AG09309 (cell line): ENCODE measurements around the gene EPHB6.

ENCODE experiments used
- DNase-seq: peaks from one replicate; pipeline ENCODE4 v3.0.0-alpha.2; 2010; ENCODE audit warnings: low read depth
- H3K4me3 ChIP-seq: 2 replicates; pipeline ENCODE4 v1.5.1; 2011; ENCODE audit warnings: mild to moderate bottlenecking, low read depth, low read length, moderate library complexity; ENCODE audit not compliant: control insufficient read depth
- CTCF ChIP-seq: IDR thresholded peaks from 2 replicates; pipeline ENCODE4 v1.5.1; 2011; ENCODE audit warnings: mild to moderate bottlenecking, low read depth, low read length, inconsistent platforms; ENCODE audit not compliant: insufficient read depth, control insufficient read depth; ENCODE audit errors: missing control alignments

The EPHB6 gene, protein sequence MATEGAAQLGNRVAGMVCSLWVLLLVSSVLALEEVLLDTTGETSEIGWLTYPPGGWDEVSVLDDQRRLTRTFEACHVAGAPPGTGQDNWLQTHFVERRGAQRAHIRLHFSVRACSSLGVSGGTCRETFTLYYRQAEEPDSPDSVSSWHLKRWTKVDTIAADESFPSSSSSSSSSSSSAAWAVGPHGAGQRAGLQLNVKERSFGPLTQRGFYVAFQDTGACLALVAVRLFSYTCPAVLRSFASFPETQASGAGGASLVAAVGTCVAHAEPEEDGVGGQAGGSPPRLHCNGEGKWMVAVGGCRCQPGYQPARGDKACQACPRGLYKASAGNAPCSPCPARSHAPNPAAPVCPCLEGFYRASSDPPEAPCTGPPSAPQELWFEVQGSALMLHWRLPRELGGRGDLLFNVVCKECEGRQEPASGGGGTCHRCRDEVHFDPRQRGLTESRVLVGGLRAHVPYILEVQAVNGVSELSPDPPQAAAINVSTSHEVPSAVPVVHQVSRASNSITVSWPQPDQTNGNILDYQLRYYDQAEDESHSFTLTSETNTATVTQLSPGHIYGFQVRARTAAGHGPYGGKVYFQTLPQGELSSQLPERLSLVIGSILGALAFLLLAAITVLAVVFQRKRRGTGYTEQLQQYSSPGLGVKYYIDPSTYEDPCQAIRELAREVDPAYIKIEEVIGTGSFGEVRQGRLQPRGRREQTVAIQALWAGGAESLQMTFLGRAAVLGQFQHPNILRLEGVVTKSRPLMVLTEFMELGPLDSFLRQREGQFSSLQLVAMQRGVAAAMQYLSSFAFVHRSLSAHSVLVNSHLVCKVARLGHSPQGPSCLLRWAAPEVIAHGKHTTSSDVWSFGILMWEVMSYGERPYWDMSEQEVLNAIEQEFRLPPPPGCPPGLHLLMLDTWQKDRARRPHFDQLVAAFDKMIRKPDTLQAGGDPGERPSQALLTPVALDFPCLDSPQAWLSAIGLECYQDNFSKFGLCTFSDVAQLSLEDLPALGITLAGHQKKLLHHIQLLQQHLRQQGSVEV

GRCh38 chr7:142854372-142855113, at the start of gene EPHB6:
Gene EPHB6 (plus strand): TSS chr7:142855076. CDS start chr7:142863228, 8,152 bp downstream.
- no peak for TF ChIP-seq CTCF
- peak within 1 kb of the TSS; percentile 68 for H3K4me3 ChIP-seq
- no peak for DNase-seq

DNA sequence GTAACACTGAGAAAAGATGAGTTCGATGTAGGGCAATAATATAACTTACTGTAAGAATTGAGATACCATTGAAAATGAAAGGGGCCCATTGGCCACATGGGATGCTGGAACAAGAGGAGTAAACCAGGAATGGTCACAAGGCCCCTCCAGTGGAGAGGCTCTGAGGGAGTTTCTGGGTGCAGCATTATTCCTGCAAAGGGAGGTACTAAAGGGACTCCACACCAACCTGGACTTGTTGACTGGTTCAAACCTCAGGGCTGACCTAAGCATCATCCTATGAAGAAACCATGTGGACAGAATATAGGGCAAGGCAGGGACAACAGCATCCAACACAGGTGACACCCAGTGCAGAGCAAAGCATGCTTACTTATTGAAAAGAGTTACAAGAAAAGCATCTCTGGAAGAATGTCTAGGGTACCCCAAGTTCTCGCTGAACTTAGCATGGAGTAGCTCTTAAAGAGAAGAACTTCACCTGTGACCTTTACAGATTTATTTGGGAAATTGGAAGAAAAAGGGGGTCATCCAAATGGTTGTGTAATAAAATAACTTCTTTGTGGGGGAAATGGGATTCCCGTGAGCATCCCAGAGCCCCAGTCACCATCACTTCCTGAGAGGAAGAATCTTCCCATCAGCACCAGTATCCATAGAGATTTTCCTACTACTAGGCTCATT, 49.4 kb upstream of the EPHB6 start:
- TF ChIP-seq CTCF: no peak
- no peak for DNase-seq
- no peak overlapping the region for H3K4me3 ChIP-seq

- H3K4me3 ChIP-seq: no peak overlapping the region
- no peak for TF ChIP-seq CTCF
- DNase-seq: no peak
Observed at GRCh38 chr7:142806022-142806356, 48.9 kb upstream of the EPHB6 start.

DNA sequence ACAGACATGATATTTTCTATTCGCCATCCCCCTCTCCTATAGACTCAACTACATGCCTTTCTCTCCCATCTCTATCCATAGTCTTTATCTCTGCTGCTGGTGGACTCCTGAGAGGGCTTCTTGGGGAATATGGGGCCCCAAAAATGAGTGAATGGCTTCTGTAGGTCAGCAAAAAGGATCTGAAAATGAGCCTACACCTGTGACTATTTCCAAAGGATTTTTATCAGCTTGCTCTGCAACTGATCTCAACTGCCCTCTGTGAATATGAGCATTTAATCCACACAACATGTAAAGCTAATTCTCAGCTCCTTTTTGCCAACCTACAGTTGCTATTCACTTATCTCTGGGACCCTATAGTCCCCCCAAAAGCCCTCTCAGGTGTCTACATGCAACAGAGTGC, 47.9 kb upstream of the EPHB6 start:
- DNase-seq: no peak
- H3K4me3 ChIP-seq: no peak overlapping the region
- no peak for TF ChIP-seq CTCF

GRCh38 chr7:142807855-142808460, 46.9 kb upstream of the EPHB6 start:
- no peak for DNase-seq
- no peak overlapping the region for H3K4me3 ChIP-seq
- no peak for TF ChIP-seq CTCF
